AG09319 (cell line): ENCODE data around the gene LRRC45.

Experiments
- DNase-seq: peaks from one replicate; pipeline ENCODE4 v3.0.0-alpha.2; 2010; ENCODE audit warnings: low read depth; ENCODE audit errors: extremely low read depth
- TF ChIP-seq, protein P1 (sequence below): IDR thresholded peaks from 2 replicates; pipeline ENCODE4 v1.5.1; 2011; ENCODE audit warnings: low read depth, mild to moderate bottlenecking, inconsistent platforms, low read length, moderate library complexity

LRRC45 gene

DNA sequence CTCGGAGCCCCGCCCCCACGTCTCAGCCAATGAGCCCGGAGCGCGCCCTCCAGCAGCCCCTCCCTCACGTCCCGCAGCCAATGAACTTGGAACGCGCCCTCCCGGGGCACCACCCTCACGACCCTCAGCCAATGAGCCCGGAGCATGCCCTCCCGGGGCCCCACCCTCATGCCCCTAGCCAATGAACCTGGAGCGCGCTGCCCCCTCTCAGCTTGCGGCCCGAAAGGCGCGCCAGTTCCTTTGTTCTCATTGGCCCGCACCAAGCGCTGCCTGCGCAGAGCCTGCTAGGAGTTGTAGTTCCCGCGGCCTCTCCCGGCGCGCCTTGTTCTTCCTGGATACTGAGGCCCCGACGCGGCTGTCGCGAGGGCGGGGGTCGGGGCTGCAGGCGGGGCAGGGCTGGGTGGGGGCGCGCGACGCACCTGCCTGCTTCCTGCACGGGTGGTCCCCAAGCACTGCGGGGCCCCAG is at the start of gene LRRC45:
Gene LRRC45, plus strand, starts transcription at position 325 of the 466 bp plus-strand sequence. CDS start 339 bp downstream, outside the sequence.
- peak; percentile 99 for DNase-seq

DNA sequence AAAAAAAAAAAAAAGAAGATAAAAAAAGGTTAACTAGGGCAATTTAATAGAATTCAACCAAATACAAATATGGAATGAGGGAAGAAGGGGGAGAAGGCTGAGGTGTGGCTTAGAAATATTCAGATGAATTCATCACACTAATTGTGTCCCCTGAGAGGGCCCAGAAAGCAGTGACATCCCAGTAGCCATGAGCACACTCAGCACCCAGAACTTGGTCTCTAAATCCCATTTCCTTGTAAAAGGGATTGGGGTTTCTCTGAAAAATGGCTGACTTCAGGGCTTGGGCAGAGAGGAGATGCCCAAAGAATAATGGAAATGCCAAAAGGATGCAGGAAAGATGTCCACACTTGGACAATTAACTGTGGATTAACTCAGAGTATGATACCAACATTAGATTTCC is 49.7 kb upstream of the LRRC45 start:
- no peak for DNase-seq
- TF ChIP-seq, protein P1, sequence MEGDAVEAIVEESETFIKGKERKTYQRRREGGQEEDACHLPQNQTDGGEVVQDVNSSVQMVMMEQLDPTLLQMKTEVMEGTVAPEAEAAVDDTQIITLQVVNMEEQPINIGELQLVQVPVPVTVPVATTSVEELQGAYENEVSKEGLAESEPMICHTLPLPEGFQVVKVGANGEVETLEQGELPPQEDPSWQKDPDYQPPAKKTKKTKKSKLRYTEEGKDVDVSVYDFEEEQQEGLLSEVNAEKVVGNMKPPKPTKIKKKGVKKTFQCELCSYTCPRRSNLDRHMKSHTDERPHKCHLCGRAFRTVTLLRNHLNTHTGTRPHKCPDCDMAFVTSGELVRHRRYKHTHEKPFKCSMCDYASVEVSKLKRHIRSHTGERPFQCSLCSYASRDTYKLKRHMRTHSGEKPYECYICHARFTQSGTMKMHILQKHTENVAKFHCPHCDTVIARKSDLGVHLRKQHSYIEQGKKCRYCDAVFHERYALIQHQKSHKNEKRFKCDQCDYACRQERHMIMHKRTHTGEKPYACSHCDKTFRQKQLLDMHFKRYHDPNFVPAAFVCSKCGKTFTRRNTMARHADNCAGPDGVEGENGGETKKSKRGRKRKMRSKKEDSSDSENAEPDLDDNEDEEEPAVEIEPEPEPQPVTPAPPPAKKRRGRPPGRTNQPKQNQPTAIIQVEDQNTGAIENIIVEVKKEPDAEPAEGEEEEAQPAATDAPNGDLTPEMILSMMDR: no peak

More for the DNA sequence above, at the start of gene LRRC45:
- TF ChIP-seq, protein P1: no peak

DNA sequence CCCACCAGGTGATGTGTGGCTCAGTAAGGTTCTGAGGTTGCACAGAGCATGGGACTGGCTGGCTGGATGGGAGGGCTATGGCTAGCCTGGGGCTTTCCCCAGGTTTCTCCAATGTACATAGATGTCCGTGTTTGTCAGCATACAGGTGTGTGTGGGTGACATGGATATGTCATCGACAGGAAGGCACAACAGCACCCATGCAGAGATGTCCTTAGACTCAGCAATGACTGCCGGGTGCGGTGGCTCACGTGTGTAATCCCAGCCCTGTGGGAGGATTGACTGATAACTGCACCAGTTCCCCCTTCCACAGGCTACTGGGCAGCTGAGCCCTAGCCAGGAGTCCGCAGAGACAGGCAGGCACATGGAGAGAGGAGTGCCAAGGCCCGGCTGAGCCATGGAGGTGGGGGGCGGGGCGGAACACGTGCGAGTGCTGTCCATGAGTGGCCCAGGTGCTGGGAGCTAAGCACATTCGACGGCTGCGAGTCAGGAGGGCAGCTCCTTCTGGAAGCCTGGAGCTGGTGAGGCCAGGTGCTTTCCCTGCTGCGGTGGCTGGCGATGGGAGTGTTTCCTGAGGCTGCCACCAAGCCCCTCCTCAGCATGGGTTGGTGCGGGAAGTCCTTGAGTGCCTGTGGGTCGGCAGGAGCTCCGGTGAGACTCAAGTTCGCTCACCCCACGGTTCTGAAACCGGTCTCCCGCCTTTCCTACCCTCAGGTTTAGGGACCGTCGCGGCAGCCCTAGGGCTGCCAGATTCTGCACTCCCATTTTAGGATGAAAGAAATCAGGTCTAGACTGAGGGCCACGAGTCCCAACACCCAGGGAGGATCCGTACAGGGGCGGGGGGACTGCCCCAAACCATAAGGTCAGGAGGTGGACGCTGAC is 46.5 kb upstream of the LRRC45 start:
- TF ChIP-seq, protein P1: no peak
- no peak for DNase-seq

DNA sequence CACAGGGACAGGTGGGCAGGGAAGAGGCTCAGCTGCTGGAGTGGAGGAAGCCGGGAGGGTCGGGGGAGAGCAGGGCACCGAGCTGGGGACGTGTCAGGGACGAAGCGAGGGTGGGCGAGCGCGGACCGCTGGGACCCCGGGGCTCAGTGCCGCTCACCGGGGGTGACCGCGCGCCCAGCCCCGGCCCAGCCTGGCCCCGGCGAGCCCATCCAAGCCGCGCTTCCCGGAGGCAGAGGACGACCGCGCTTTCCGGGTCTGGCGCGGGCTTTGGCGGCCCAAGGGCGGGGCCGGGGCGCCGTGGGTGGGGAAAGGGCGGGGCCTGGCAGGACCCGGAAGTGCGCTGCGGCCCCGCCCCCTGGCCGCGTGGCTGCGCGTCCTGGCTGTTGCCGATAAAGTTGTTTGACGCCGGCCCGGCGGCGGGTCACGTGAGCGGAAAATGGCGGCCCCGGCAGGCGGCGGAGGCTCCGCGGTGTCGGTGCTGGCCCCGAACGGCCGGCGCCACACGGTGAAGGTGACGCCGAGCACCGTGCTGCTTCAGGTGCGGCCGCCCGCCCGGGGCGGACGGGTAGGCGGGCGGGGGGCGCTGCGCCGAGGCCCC is 45.8 kb upstream of the LRRC45 start, which contains the start of gene ASPSCR1:
Gene ASPSCR1, plus strand, starts transcription at position 419 of the 598 bp plus-strand sequence. Its CDS starts 18 bp downstream, at position 437.
- TF ChIP-seq, protein P1: no peak
- peak; percentile 80 for DNase-seq

DNA sequence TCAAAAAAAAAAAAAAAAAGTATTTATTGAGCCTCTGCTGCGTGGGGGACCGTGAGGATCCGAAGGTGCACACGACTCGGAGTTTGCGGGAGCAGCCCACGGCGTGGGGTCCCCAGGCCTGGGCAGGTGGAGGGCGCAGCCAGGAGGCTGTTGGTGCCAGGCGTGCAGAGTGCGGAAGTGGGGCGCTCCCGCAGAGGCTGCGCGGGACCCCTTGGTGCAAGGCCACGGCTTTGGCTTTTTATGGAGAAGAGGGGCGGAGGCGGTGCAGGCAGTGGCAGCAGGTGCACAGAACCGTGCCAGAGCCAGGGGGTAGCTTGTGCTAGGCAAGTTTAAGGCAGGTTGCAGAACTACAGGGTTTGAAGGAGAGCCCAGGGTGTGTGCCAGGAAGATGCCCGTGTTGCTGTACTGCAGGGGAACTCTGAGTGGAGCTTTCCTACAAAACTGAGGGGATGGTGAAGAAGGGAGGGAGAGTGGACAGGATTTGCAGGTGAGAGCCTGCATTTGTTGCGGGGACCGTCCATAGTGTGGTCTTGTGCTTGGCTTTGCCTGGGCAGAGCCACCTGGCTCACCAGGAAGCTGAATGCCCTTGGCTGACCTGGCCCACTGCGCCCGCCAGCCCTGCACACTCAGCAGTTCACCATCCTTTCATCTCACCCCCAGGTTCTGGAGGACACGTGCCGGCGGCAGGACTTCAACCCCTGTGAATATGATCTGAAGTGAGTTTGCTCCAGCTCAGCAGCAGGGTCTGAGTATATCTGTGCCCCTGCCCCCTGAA is 44.4 kb upstream of the LRRC45 start:
- TF ChIP-seq, protein P1: no peak
- DNase-seq: no peak

DNA sequence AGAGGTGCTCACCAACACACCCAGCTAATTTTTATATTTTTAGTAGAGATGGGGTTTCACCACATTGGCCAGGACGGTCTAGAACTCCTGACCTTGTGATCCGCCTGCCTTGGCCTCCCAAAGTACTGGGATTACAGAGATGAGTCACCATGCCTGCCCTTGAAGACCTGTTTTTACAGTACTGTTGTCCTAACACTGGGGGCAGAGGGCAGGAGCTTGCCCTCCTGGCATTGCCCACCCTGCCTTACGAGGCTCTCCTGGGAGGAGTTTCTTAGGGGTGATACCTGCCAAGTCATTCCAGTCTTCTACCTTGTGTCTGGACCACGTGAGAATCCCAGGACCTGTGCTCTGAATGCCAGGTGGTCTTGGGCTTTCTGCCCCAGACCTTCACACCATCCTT is 43.0 kb upstream of the LRRC45 start:
- TF ChIP-seq, protein P1: no peak
- no peak for DNase-seq
